Cortex of kidney (tissue), 1 donor: Measurements from ENCODE around the gene LPCAT1.
"Not testable (repeated sequence)": the region's sequence is repeated elsewhere in the genome, so short reads cannot be mapped to it uniquely, and the experiment has no call there.

ENCODE experiments used
- DNase-seq: peaks from one replicate; lab custom pipeline; 2025; lab: John Stamatoyannopoulos, UW

Gene LPCAT1

GRCh38 chr5:1541702-1542400, 18.1 kb upstream of the LPCAT1 start:
- no peak for DNase-seq

- no peak for DNase-seq
Measured at GRCh38 chr5:1540831-1541701, 17.3 kb upstream of the LPCAT1 start.

- no peak for DNase-seq
Measured at GRCh38 chr5:1540166-1540565, 16.4 kb upstream of the LPCAT1 start.

- DNase-seq: not testable (repeated sequence)
Measured at GRCh38 chr5:1539393-1540161, 15.8 kb upstream of the LPCAT1 start.

- DNase-seq: no peak
Measured at GRCh38 chr5:1538741-1539392, 15.1 kb upstream of the LPCAT1 start.

GRCh38 chr5:1538276-1538675, 14.5 kb upstream of the LPCAT1 start:
- no peak for DNase-seq

GRCh38 chr5:1537603-1538154, 13.9 kb upstream of the LPCAT1 start:
- no peak for DNase-seq

GRCh38 chr5:1536871-1537602, 13.3 kb upstream of the LPCAT1 start:
- DNase-seq: no peak

GRCh38 chr5:1536322-1536845, 12.6 kb upstream of the LPCAT1 start:
- no peak for DNase-seq

- no peak for DNase-seq
Measured at GRCh38 chr5:1535646-1536045, 11.9 kb upstream of the LPCAT1 start.

GRCh38 chr5:1532384-1532783, 8.6 kb upstream of the LPCAT1 start:
- no peak for DNase-seq

GRCh38 chr5:1529498-1529897, 5.7 kb upstream of the LPCAT1 start:
- no peak for DNase-seq

GRCh38 chr5:1527533-1528205, 3.9 kb upstream of the LPCAT1 start:
- DNase-seq: no peak

GRCh38 chr5:1526681-1527131, 2.9 kb upstream of the LPCAT1 start:
- DNase-seq: no peak

- DNase-seq: no peak
Measured at GRCh38 chr5:1526190-1526631, 2.5 kb upstream of the LPCAT1 start.

- no peak for DNase-seq
Measured at GRCh38 chr5:1525624-1526189, 1.9 kb upstream of the LPCAT1 start.

- DNase-seq: no peak
Measured at GRCh38 chr5:1524799-1525623, 1.3 kb upstream of the LPCAT1 start.

GRCh38 chr5:1524481-1524798, 680 bp upstream of the LPCAT1 start:
- no peak for DNase-seq

GRCh38 chr5:1523480-1523792, 324 bp downstream of the LPCAT1 start:
- DNase-seq: no peak
